IMR-90 (cell line): ENCODE data around the gene CDC42EP1. TPM values are rescaled to one million over a fixed set of nuclear protein-coding genes. Genes with fewer than 3 reads are reported as not detected.

Experiments used
- ATAC-seq: fragments of 200-7000 bp; cut with Tn5 transposase; 2 replicates; pipeline ENCODE4 v1.9.1; 2020; ENCODE audit warnings: low read depth, mild to moderate bottlenecking, moderate library complexity
- BruUV-seq: library from RNA; stranded (reverse); fragments of 400-500 nt; replicated peaks from 2 replicates; lab custom pipeline; 2021; lab: Mats Ljungman, UMichigan
- CTCF ChIA-PET: fragments of 300-600 bp; formaldehyde crosslinking; extraction: SDS; loops from one replicate; lab custom pipeline; 2021; ENCODE audit warnings: antibody characterized with exemption; lab: Yijun Ruan, JAX
- POLR2A ChIA-PET: fragments of 300-600 bp; sonication (Branson Sonifier 250); formaldehyde crosslinking; loops from one replicate; lab custom pipeline; 2022; ENCODE audit warnings: antibody characterized with exemption; ENCODE audit not compliant: unreplicated experiment; lab: Charles Lee
- DNase-seq: peaks from one replicate; pipeline ENCODE4 v3.0.0; 2013
- H2AFZ ChIP-seq: replicated peaks from 2 replicates; pipeline ENCODE3; 2013; ENCODE audit warnings: low read length, mild to moderate bottlenecking; ENCODE audit not compliant: poor library complexity
- H2AK5ac ChIP-seq: 2 replicates; pipeline ENCODE4 v1.6.1; 2013; ENCODE audit warnings: low read depth, low read length, inconsistent platforms
- H2AK9ac ChIP-seq: replicated peaks from 2 replicates; pipeline ENCODE3; 2013; ENCODE audit warnings: mild to moderate bottlenecking, low read depth, low read length, moderate library complexity; ENCODE audit not compliant: poor library complexity
- H2BK120ac ChIP-seq: 2 replicates; pipeline ENCODE4 v1.6.1; 2013; ENCODE audit warnings: low read depth, low read length, inconsistent platforms
- H2BK15ac ChIP-seq: 3 replicates; pipeline ENCODE4 v1.6.1; 2013; ENCODE audit warnings: low read depth, low read length, inconsistent platforms
- H2BK20ac ChIP-seq: 2 replicates; pipeline ENCODE4 v1.6.1; 2013; ENCODE audit warnings: low read depth, mild to moderate bottlenecking, inconsistent platforms, low read length, moderate library complexity
- H2BK5ac ChIP-seq: 2 replicates; pipeline ENCODE4 v1.6.1; 2013; ENCODE audit warnings: mild to moderate bottlenecking, low read depth, low read length, inconsistent platforms; ENCODE audit not compliant: poor library complexity, severe bottlenecking
- H3K14ac ChIP-seq: replicated peaks from 2 replicates; pipeline ENCODE4 v1.6.1; 2013; ENCODE audit warnings: low read depth, low read length, inconsistent platforms
- H3K18ac ChIP-seq: 2 replicates; pipeline ENCODE4 v1.6.1; 2013; ENCODE audit warnings: low read depth, low read length, control low read depth
- H3K23ac ChIP-seq: 2 replicates; pipeline ENCODE4 v1.6.1; 2013; ENCODE audit warnings: low read depth, low read length, inconsistent platforms
- H3K27ac ChIP-seq: 2 replicates; pipeline ENCODE4 v1.5.1; 2013; ENCODE audit warnings: mild to moderate bottlenecking, control low read depth, low read length; ENCODE audit not compliant: insufficient read depth
- H3K27me3 ChIP-seq: 2 replicates; pipeline ENCODE4 v1.6.1; 2013; ENCODE audit warnings: low read length; ENCODE audit not compliant: control insufficient read depth, insufficient read depth
- H3K36me3 ChIP-seq: 2 replicates; pipeline ENCODE4 v1.6.1; 2013; ENCODE audit warnings: low read length, mixed read lengths; ENCODE audit not compliant: control insufficient read depth, insufficient read depth
- H3K4ac ChIP-seq: 2 replicates; pipeline ENCODE4 v1.6.1; 2013; ENCODE audit warnings: low read depth, low read length, inconsistent platforms
- H3K4me1 ChIP-seq: 2 replicates; pipeline ENCODE4 v1.6.1; 2013; ENCODE audit warnings: low read length, mixed read lengths; ENCODE audit not compliant: control insufficient read depth, insufficient read depth
- H3K4me2 ChIP-seq: 2 replicates; pipeline ENCODE4 v1.6.1; 2013; ENCODE audit warnings: low read depth, mild to moderate bottlenecking, control low read depth, low read length, moderate library complexity
- H3K4me3 ChIP-seq: 2 replicates; pipeline ENCODE4 v1.5.1; 2013; ENCODE audit warnings: low read depth, mild to moderate bottlenecking, control low read depth, low read length, moderate library complexity; ENCODE audit not compliant: insufficient read depth
- H3K56ac ChIP-seq: 2 replicates; pipeline ENCODE4 v1.6.1; 2013; ENCODE audit warnings: low read length, inconsistent platforms; ENCODE audit not compliant: insufficient read depth; ENCODE audit errors: extremely low read depth
- H3K79me1 ChIP-seq, 2 experiments: 2 replicates each; pipeline ENCODE4 v1.6.1; 2013; ENCODE audit warnings: low read length in 2 of 2, inconsistent platforms in 1 of 2, low read depth in 1 of 2
- H3K9ac ChIP-seq: 2 replicates; pipeline ENCODE4 v1.6.1; 2013; ENCODE audit warnings: low read depth, low read length, control low read depth
- H3K9me1 ChIP-seq: 2 replicates; pipeline ENCODE4 v1.6.1; 2013; ENCODE audit warnings: low read length, inconsistent platforms; ENCODE audit not compliant: insufficient read depth
- H3K9me3 ChIP-seq: 2 replicates; pipeline ENCODE4 v1.6.1; 2013; ENCODE audit warnings: low read length; ENCODE audit not compliant: control insufficient read depth, insufficient read depth
- H4K20me1 ChIP-seq: 2 replicates; pipeline ENCODE4 v1.6.1; 2013; ENCODE audit warnings: low read length, inconsistent platforms; ENCODE audit not compliant: insufficient read depth
- H4K5ac ChIP-seq: 2 replicates; pipeline ENCODE4 v1.6.1; 2013; ENCODE audit warnings: mild to moderate bottlenecking, low read depth, low read length, control low read depth
- H4K8ac ChIP-seq, 2 experiments: 2 replicates each; pipeline ENCODE4 v1.6.1; 2013; ENCODE audit warnings: low read depth in 2 of 2, low read length in 2 of 2, control low read depth in 1 of 2, inconsistent platforms in 1 of 2
- H4K91ac ChIP-seq: 2 replicates; pipeline ENCODE4 v1.6.1; 2013; ENCODE audit warnings: low read depth, low read length, inconsistent platforms; ENCODE audit not compliant: insufficient read depth
- CHD1 ChIP-seq: IDR thresholded peaks from 2 replicates; pipeline ENCODE4 v1.6.1; 2012; ENCODE audit warnings: low read depth, low read length, improper control_type of control experiment
- MAFK ChIP-seq: IDR thresholded peaks from 2 replicates; pipeline ENCODE4 v1.6.1; 2012; ENCODE audit warnings: low read depth, low read length, improper control_type of control experiment
- MAZ ChIP-seq: IDR thresholded peaks from 2 replicates; pipeline ENCODE4 v1.6.1; 2012; ENCODE audit warnings: low read depth, mild to moderate bottlenecking, low read length, improper control_type of control experiment, moderate library complexity, borderline replicate concordance
- NFE2L2 ChIP-seq: fragments of 150-350 bp; IDR thresholded peaks from 2 replicates; pipeline ENCODE4 v1.6.1; 2016; ENCODE audit warnings: low read depth, mild to moderate bottlenecking, low read length
- POLR2A ChIP-seq: IDR thresholded peaks from 2 replicates; pipeline ENCODE4 v1.6.1; 2012; ENCODE audit warnings: mild to moderate bottlenecking, low read depth, low read length
- RAD21 ChIP-seq: IDR thresholded peaks from 2 replicates; pipeline ENCODE4 v1.6.1; 2012; ENCODE audit warnings: low read length, improper control_type of control experiment
- WGBS, 2 experiments: methylation state at CpG; one replicate each; pipeline versions ENCODE4 v1.1.5 to v1.1.7; 2013; ENCODE audit warnings: missing lambda C conversion rate in 2 of 2; ENCODE audit not compliant: insufficient read length in 1 of 2; ENCODE audit errors: extremely low coverage in 2 of 2; 5-methylcytosine and 5-hydroxymethylcytosine counted together
- dilution Hi-C: fragments of 300-500 bp; cut with HindIII; formaldehyde crosslinking; loops from one replicate; pipeline ENCODE4 v1.14.3; 2018; ENCODE audit warnings: low sequenced_read_pairs; ENCODE audit not compliant: unreplicated experiment
- in situ Hi-C: fragments of 300-500 bp; cut with MboI; formaldehyde crosslinking; loops from 3 replicates; pipeline ENCODE4 v1.14.3; 2019; ENCODE audit warnings: low sequenced_read_pairs, inconsistent platforms, mixed read lengths
- intact Hi-C: fragments of 100-400 bp; cut with micrococcal nuclease; formaldehyde crosslinking; loops from 2 replicates; pipeline ENCODE4 v1.10.0; 2022
- polyA plus RNA-seq, 3 experiments: library from polyadenylated mRNA; depleted of rRNA; stranded (reverse); fragments of >200 nt; gene quantifications; 2 replicates each; pipeline ENCODE4 v1.2.3, GENCODE V29; 2012; ENCODE audit warnings: low replicate concordance in 1 of 3
- total RNA-seq: library from RNA; depleted of rRNA; stranded (reverse); fragments of >200 nt; gene quantifications from 2 replicates; pipeline ENCODE4 v1.2.3, GENCODE V29; 2012

Gene CDC42EP1
- total and polyA plus RNA-seq, 2 of the 4 experiments (the other 2 are of a cell fraction), result 4.7 to 47.3 TPM

GRCh38 chr22:37569921-37570660, 9.8 kb downstream of the CDC42EP1 start (continued):
- no peak for TF ChIP-seq MAFK

- Histone ChIP-seq H3K9ac (no peak overlapping the region), H3K9me3 (no peaks in the 10 kb centered on the region), H4K8ac (no peak overlapping the region), H3K36me3 (peaks cover 43% of the 10 kb centered on the region), H3K4me3 (no peak overlapping the region), H2BK20ac (no peak overlapping the region), H3K79me1 (peaks cover 28 to 65% of the 10 kb centered on the region in 2 experiments; a peak in 3 of 4 replicates), H2BK120ac (no peak overlapping the region), H3K27ac (no peak overlapping the region), H4K5ac (no peak overlapping the region), H3K4ac (no peak overlapping the region), H2AK5ac (no peak overlapping the region), H3K23ac (no peak overlapping the region), H4K20me1 (peaks cover 65% of the 10 kb centered on the region), H2BK5ac (no peak overlapping the region), H3K56ac (no peak overlapping the region), H3K18ac (no peak overlapping the region), H3K27me3 (no peaks in the 10 kb centered on the region), H2BK15ac (no peak overlapping the region), H3K4me2 (no peak overlapping the region), H3K4me1 (peaks cover 8% of the 10 kb centered on the region), H4K91ac (no peak overlapping the region), H3K9me1 (0 out of 2 replicates have a peak, but pooled peaks cover 6% of the 10 kb centered on the region), H2AK9ac (no peak overlapping the region), H2AFZ (no peak overlapping the region), H3K14ac (no peak overlapping the region)
- intact Hi-C loops (no loop called here), in situ Hi-C loops (no loop called here), dilution Hi-C loops (no loop called here)
- ATAC-seq, result no peak
- no TSS peak for BruUV-seq
- CTCF ChIA-PET, result interaction anchor here (1.0 to 1.2 kb wide), 3 partner anchors 22 to 36 kb away, joined by 3 to 5 read pairs (median 3); no protein-coding TSS in a partner anchor
- DNase-seq, result no peak
- POLR2A ChIA-PET, result no interaction called here
- TF ChIP-seq CHD1 (no peak), NFE2L2 (no peak), RAD21 (no peak), POLR2A (no peak), MAZ (no peak)
- 92% methylated on average over 2 of the region's 4 CpGs; no CpG with 5 or more reads in 1 of the 2 experiments for WGBS, 2 experiments
Measured at GRCh38 chr22:37570661-37570976, 10.3 kb downstream of the CDC42EP1 start.
